ENCODE results near the gene LAMTOR2. TPM values are rescaled to one million over a fixed set of nuclear protein-coding genes. Genes with fewer than 3 reads are reported as not detected.

Gene LAMTOR2
- total and polyA plus RNA-seq, 2 of the 8 experiments (the other 6 are each of a cell fraction or from before 2014, with no cell fraction given) = 54.7 to 122 TPM

DNA sequence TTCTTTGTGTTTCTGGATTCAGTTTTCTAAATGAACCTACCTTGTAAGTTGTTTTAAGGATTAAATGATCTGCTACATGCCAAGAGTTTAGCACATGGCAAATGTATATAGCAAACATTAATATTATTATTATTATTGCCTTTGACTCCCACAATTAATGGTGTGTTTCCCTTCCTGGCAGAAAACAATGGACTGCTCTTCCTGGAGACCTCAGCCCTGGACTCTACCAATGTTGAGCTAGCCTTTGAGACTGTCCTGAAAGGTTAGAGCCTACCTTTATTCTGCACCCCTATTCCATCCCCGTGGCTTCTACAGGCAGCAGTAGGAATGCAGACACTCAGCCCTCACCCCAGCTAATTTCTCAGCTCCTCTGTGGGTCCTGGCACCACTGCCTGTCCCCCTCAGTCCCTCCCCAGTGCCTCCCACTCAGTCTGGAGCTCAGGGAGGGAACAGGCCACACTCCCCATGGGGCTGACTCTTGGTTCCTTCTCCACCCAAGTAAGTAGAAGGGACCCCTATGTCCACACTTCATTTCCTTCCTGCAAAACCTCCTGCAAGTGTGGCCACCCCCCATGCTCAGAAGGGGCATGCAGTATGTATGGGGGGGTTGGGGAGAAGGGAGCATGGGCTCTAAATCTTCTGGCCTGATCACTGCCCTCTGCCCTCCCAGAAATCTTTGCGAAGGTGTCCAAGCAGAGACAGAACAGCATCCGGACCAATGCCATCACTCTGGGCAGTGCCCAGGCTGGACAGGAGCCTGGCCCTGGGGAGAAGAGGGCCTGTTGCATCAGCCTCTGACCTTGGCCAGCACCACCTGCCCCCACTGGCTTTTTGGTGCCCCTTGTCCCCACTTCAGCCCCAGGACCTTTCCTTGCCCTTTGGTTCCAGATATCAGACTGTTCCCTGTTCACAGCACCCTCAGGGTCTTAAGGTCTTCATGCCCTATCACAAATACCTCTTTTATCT lies 15.2 kb downstream of the LAMTOR2 start:
- no peak overlapping the region for H4K8ac ChIP-seq (ENCODE audit: extremely low read depth, insufficient read depth, low read length)
- H2AK5ac ChIP-seq (ENCODE audit: low read depth, low read length) = no peak overlapping the region
- peak overlapping the region; percentile 18 for H4K91ac ChIP-seq (replicated peaks; ENCODE audit: insufficient read length, low read length)
- H3K4ac ChIP-seq (replicated peaks; ENCODE audit: insufficient read length, low read depth, low read length) = no peak overlapping the region
- H4K20me1 ChIP-seq (replicated peaks in 1 of 2; ENCODE audit: control insufficient read depth in 1 of 2, insufficient read depth in 2 of 2, low read length in 2 of 2) = peaks cover 5 to 9% of the 10 kb centered on the region in 2 experiments
- ChIA-PET CTCF (ENCODE audit: partially characterized antibody) (interaction anchor here (0.5 to 10.0 kb wide), 10 partner anchors 9 to 131 kb away, joined by 3 to 139 read pairs (median 4); partner anchors contain the start of genes ARHGEF2, LAMTOR2, RAB25 and UBQLN4), POLR2A (ENCODE audit: partially characterized antibody) (interaction anchor here (1.2 to 9.7 kb wide), 5 partner anchors 9 to 73 kb away, joined by 3 to 88 read pairs (median 8); partner anchors contain the start of genes MEX3A, RAB25 and UBQLN4)
- no peak overlapping the region for H4K5ac ChIP-seq (ENCODE audit: insufficient read length, low read depth, low read length)
- no peak overlapping the region for H2BK15ac ChIP-seq (ENCODE audit: low read length)
- no peak overlapping the region for H3K27ac ChIP-seq (ENCODE audit: low read depth, low read length)
- no peak overlapping the region for H2BK5ac ChIP-seq (ENCODE audit: low read depth, low read length)
- no peak for DNase-seq (ENCODE audit: low read depth in 1 of 2, low spot score in 2 of 2)
- FAIRE-seq = no peak
- no peak overlapping the region for H3K14ac ChIP-seq (ENCODE audit: insufficient read length)
- no peak overlapping the region; the same call in 1 of the 2 replicates for H3K18ac ChIP-seq (ENCODE audit: extremely low read depth, low read length)
- H3K9ac ChIP-seq (replicated peaks in 1 of 4; ENCODE audit: extremely low read depth in 1 of 4, low read depth in 3 of 4, low read length in 3 of 4) = 0 out of 7 replicates have a peak overlapping the region, but pooled peaks of 1 of the 4 experiments have one; percentile 5
- H3K9me3 ChIP-seq (ENCODE audit: insufficient read depth in 2 of 2, low read depth in 1 of 2, low read length in 1 of 2) = no peaks in the 10 kb centered on the region
- H3K4me2 ChIP-seq (ENCODE audit: insufficient read depth in 1 of 2, low read depth in 2 of 2, low read length in 2 of 2) = no peak overlapping the region
- H2BK12ac ChIP-seq (ENCODE audit: low read depth, low read length) = no peak overlapping the region
- H3K27me3 ChIP-seq (replicated peaks in 1 of 4; ENCODE audit: control insufficient read depth in 3 of 4, extremely low read depth in 1 of 4, insufficient read depth in 3 of 4, low read length in 3 of 4) = no peaks in the 10 kb centered on the region
- H3K23me2 ChIP-seq (ENCODE audit: low read depth, low read length) = no peaks in the 10 kb centered on the region
- WGBS, 2 experiments (ENCODE audit: extremely low coverage in 1 of 2, insufficient coverage in 1 of 2, insufficient read length in 1 of 2, insufficient replicate concordance in 2 of 2, low coverage in 1 of 2, low lambda C conversion rate in 2 of 2, missing lambda C conversion rate in 1 of 2) = 92% methylated on average over 3 of the region's 3 CpGs; no CpG with 5 or more reads in 1 of the 2 experiments
- H2BK20ac ChIP-seq (ENCODE audit: low read length) = no peak overlapping the region
- H3K79me2 ChIP-seq (ENCODE audit: control insufficient read depth in 1 of 2, insufficient read depth in 2 of 2, low read length in 2 of 2) = peaks cover 0 to 5% of the 10 kb centered on the region in 2 experiments; a peak in 1 of 4 replicates
- no peak overlapping the region for H3K56ac ChIP-seq (replicated peaks; ENCODE audit: insufficient read length, low read depth, low read length)
- H3K79me1 ChIP-seq (ENCODE audit: low read depth, low read length) = no peaks in the 10 kb centered on the region
- no peak overlapping the region for H3K23ac ChIP-seq (ENCODE audit: insufficient read length)
- no peak overlapping the region for H3K4me3 ChIP-seq (ENCODE audit: extremely low read depth in 1 of 4, insufficient read depth in 2 of 4, low read depth in 3 of 4, low read length in 4 of 4)
- H3K36me3 ChIP-seq (ENCODE audit: control insufficient read depth in 2 of 4, insufficient read depth in 4 of 4, low read length in 3 of 4) = peaks cover 0 to 8% (median 2%) of the 10 kb centered on the region in 4 experiments; a peak in 3 of 8 replicates
- no peak overlapping the region for H2AFZ ChIP-seq (ENCODE audit: low read length)
- H2BK120ac ChIP-seq (replicated peaks; ENCODE audit: low read depth, low read length) = no peak overlapping the region
- H3K4me1 ChIP-seq (replicated peaks in 1 of 4; ENCODE audit: control insufficient read depth in 3 of 4, insufficient read depth in 4 of 4, low read length in 3 of 4) = peaks cover 10 to 25% (median 18%) of the 10 kb centered on the region in 4 experiments; a peak in 6 of 7 replicates
- TF ChIP-seq CBX5 (IDR thresholded peaks at IDR 0.05; ENCODE audit: low read depth, low read length) (no peak), BACH1 (IDR thresholded peaks at IDR 0.05; ENCODE audit: low read length) (no peak)
